Dedifferentiated amniotic fluid mesenchymal stem cell (primary cell): Measurements from ENCODE around the gene HDAC7.
A peak's percentile ranks its signal among the peaks of the same experiment; 100 is the strongest.

Experiments
- DNase-seq: peaks from one replicate; pipeline ENCODE4 v3.0.0-alpha.2; 2016; ENCODE audit errors: extremely low spot score

HDAC7 gene

GRCh38 chr12:47747126-47747525, 72.6 kb downstream of the HDAC7 start:
- DNase-seq: no peak

GRCh38 chr12:47746523-47746922, 73.2 kb downstream of the HDAC7 start:
- DNase-seq: no peak

GRCh38 chr12:47746073-47746472, 73.6 kb downstream of the HDAC7 start:
- DNase-seq: no peak

- DNase-seq: no peak
These were observed 74.1 kb downstream of the HDAC7 start for GRCh38 chr12:47745485-47746041.

- no peak for DNase-seq
These were observed 74.8 kb downstream of the HDAC7 start for GRCh38 chr12:47744778-47745436.

- no peak for DNase-seq
These were observed 75.6 kb downstream of the HDAC7 start for GRCh38 chr12:47744005-47744651.

GRCh38 chr12:47743311-47743860, 76.3 kb downstream of the HDAC7 start:
- DNase-seq: no peak

GRCh38 chr12:47742253-47742825, 77.4 kb downstream of the HDAC7 start:
- DNase-seq: no peak

- no peak for DNase-seq
These were observed 78.4 kb downstream of the HDAC7 start for GRCh38 chr12:47741340-47741703.

GRCh38 chr12:47740606-47741339, 78.9 kb downstream of the HDAC7 start:
- DNase-seq: no peak

GRCh38 chr12:47739979-47740378, 79.7 kb downstream of the HDAC7 start:
- no peak for DNase-seq

- DNase-seq: no peak
These were observed 80.4 kb downstream of the HDAC7 start for GRCh38 chr12:47739297-47739696.

GRCh38 chr12:47737936-47738594, 81.6 kb downstream of the HDAC7 start:
- no peak for DNase-seq

GRCh38 chr12:47736877-47737676, 82.6 kb downstream of the HDAC7 start:
- DNase-seq: peak; percentile 51

- DNase-seq: no peak
These were observed 83.5 kb downstream of the HDAC7 start for GRCh38 chr12:47736216-47736615.

GRCh38 chr12:47735649-47736048, 84.1 kb downstream of the HDAC7 start:
- DNase-seq: no peak

GRCh38 chr12:47734725-47735480, 84.8 kb downstream of the HDAC7 start:
- DNase-seq: no peak

GRCh38 chr12:47733142-47733541, 86.6 kb downstream of the HDAC7 start:
- no peak for DNase-seq
